ENCODE data around the gene CTXN1.

CTXN1 gene

GRCh38 chr19:7912697-7913564 is 13.0 kb downstream of the CTXN1 start:
- no peak for DNase-seq

GRCh38 chr19:7912144-7912696 is 13.7 kb downstream of the CTXN1 start:
- no peak for DNase-seq

- no peak for DNase-seq
Observed at GRCh38 chr19:7911508-7912143, 14.3 kb downstream of the CTXN1 start.

DNA sequence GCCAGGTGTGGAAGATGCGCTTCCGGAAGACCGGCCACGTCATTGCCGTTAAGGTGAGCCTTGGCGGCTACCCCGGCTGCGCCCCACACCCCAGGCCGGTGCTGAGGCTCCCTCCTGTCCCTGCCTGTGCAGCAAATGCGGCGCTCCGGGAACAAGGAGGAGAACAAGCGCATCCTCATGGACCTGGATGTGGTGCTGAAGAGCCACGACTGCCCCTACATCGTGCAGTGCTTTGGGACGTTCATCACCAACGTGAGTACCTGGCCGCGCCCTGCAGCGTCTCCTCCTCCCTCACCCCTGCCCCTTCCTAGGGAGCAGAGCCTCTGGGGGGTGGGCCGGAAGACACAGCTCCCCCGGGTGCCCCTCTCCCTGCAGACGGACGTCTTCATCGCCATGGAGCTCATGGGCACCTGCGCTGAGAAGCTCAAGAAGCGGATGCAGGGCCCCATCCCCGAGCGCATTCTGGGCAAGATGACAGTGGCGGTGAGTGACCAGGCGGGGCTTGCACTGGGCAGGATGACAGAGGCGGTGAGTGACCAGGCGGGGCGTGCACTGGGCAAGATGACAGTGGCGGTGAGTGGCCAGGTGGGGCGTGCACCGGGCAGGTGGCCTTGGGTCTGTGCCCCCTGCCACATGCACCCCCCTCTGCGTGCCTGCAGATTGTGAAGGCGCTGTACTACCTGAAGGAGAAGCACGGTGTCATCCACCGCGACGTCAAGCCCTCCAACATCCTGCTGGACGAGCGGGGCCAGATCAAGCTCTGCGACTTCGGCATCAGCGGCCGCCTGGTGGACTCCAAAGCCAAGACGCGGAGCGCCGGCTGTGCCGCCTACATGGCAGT is 15.4 kb downstream of the CTXN1 start:
- no peak for DNase-seq

GRCh38 chr19:7909471-7910067 is 16.4 kb downstream of the CTXN1 start:
- DNase-seq, result no peak

GRCh38 chr19:7908742-7909461 is 17.0 kb downstream of the CTXN1 start:
- no peak for DNase-seq

DNA sequence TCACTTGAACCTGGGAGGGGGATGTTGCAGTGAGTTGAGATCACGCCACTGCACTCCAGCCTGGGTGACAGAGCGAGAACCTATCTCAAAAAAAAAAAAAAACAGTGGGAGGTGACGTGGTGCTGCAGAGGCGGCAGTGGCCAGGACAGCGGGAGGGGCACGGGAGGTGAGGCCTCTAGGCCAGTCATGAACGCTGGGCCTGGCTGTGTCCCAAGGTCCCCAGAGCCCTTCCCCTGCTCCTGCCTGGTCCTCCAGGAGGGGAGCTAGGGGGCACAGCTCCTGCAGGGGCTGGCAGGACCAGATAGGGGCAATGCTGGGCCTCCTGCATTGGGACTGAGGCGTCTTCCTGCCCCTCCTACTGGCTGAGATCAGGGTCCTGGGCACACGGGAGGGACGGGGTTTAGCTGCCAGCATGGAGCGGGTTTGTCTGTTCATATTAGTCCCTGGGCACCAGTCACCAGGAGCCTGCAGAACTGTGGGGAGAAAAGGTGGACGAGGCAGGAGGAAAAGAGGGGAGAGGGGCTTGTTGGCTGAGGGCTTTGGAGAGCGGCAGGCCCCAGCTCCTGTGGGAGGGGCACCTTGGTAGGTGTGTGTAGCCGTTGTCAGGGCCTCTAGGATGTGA is 17.7 kb downstream of the CTXN1 start:
- no peak for DNase-seq

DNA sequence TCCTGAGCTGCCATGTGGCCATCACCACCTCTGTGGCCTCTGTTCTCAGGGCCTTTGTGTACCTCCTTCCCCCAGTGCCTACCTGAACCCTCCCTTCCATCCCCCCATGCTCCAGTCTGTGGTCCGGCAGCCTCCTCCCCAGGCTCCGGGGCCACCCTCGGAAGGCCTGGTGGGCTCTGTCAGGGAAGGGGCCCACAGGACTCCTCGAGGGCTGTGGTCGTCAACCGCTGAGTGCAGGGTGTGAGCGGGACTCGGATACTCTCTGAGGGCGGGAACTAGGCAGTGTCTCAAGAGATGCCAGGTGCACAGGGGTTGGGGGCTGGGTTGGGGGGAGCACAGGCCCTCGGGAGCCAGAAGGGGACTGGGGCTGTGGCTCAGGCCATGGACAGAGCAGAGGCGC is 18.4 kb downstream of the CTXN1 start:
- no peak for DNase-seq

GRCh38 chr19:7907122-7907521 is 18.8 kb downstream of the CTXN1 start:
- DNase-seq, result no peak

DNA sequence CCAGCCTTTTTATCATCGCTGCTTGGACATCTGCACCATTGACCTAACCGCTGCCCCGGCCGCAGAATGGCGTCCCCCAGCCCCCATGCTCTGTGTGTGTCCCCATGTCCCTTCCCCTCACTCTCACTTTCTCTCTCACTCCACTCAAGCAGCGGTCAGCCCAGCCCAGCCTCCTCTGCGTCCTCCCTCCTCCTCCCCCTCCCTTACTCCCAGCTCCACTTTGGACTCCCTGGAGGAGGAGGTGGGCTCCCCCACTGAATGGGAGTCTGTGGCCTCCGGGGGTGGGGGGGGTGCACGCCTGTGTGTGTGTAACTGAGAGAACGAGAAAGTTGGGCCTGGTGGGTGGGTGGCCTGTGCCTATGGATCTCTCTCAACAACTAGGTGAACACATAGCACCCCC is 20.1 kb downstream of the CTXN1 start:
- DNase-seq, result no peak

DNA sequence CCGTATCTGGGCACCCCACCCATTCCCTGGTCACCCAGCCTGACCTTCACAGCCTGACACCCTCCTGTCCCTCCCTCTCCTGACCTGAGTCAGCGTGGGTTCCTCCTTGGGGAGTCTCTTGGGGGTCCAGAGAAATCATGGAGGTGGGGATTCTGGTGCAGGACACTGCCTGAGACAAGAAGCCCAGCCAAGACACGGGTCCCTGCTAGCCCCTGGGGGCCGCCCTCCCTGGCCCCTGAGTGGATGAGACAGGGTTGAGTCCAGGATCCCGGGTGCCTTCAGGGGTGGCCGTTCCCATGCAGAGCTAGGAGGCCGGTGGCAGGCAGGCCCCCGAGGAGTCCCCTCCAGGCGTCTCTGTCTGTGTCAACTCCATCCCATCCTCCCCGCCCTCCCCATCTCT is 20.7 kb downstream of the CTXN1 start:
- DNase-seq, result no peak

DNA sequence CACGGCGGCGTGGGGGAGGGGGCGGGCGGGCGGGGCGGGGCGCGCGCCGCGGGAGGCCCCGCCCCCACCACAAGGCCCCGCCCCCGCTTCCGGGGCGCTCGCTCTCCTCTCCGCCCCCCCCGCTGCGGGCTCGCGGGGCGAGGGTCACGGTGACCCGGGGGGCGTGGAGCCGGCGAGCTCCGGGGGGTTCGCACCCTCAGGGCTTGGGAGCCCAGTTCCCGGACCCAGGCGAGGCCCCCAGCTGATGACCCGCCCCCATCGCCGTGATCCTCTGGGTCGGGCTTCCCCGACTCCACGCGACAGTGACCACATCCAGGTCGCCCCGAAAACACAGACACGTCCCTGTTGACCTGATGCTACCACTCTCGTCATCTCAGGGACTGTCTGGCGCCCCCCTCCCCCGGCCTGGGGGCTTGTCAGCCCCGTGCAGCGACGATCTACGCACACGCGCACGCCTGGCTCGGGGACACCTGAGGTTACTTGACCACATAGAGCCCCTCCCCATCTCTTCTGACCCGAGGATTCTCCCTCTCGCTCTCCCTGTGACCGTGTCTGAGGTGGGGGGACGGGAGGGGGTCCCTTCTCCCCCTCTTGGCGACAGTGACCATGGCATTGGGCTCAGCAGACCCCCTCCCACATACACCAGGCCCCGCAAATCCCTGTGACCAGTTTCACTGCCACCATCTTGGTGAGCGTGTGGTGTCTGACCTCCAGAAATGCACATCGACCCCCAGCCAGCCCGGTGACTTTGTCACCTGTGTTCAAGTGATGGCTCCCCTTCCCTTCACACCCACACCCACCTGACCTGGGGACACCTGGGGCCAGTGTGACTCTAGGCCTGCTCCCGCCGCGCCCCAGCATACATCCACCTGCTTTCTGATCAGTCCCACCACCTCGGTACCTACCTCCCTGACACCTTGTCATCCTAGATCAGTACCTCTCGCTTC is 21.6 kb downstream of the CTXN1 start:
- no peak for DNase-seq

GRCh38 chr19:7903244-7904073 is 22.5 kb downstream of the CTXN1 start, which contains the start of gene MAP2K7:
Gene MAP2K7, plus strand, starts transcription at chr19:7903877. Its CDS starts 68 bp downstream, at chr19:7903945.
- peak; percentile 96 for DNase-seq

- DNase-seq, result no peak
Observed at GRCh38 chr19:7902796-7903243, 23.1 kb downstream of the CTXN1 start.

DNA sequence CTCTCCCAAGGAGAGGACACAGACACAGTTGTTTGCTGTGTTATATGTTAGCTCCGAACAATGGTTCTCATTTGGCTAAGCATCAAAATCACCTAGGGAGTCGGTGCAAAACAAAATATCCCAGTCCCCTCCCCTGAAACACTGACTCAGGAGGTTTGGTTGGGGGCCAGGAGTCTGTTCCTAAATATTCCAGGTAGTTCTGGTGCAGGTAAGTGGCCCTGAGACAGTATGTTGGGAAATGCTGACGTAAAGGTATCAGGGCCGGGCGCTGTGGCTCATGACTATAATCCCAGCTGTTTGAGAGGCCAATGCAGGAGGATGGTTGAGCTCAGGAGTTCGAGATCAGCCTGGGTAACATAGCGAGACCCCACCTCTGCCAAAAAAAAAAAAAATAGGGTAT is 24.6 kb downstream of the CTXN1 start:
- DNase-seq, result no peak

- no peak for DNase-seq
Observed at GRCh38 chr19:7900931-7901330, 25.0 kb downstream of the CTXN1 start.

GRCh38 chr19:7900401-7900870 is 25.5 kb downstream of the CTXN1 start:
- DNase-seq, result no peak

GRCh38 chr19:7899751-7900378 is 26.1 kb downstream of the CTXN1 start:
- no peak for DNase-seq

DNA sequence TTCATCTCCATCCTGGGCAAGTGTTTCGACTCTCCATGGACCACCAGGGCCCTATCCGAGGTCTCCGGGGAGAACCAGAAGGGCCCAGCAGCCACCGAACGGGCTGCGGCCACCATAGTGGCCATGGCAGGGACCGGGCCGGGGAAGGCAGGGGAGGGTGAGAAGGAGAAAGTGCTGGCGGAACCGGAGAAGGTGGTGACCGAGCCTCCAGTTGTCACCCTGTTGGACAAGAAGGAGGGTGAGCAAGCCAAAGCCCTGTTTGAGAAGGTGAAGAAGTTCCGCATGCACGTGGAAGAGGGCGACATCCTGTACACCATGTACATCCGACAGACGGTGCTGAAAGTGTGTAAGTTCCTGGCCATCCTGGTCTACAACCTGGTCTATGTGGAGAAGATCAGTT is 27.0 kb downstream of the CTXN1 start:
- no peak for DNase-seq
